Stomach smooth muscle (tissue), 2 donors: ENCODE data around the gene NEK10.

ENCODE experiments used
- H3K27ac ChIP-seq: one replicate; pipeline ENCODE4 v1.7.0; 2013; ENCODE audit warnings: mild to moderate bottlenecking, low read length, inconsistent platforms
- H3K27me3 ChIP-seq, 2 donors: one replicate each; pipeline ENCODE4 v1.7.0; 2013; ENCODE audit warnings: low read length in 2 of 2; ENCODE audit not compliant: insufficient read depth in 2 of 2, control insufficient read depth in 1 of 2
- H3K36me3 ChIP-seq, 2 donors: one replicate each; pipeline ENCODE4 v1.7.0; 2013; ENCODE audit warnings: low read length in 2 of 2; ENCODE audit not compliant: control insufficient read depth in 2 of 2, insufficient read depth in 2 of 2
- H3K4me1 ChIP-seq: one replicate; pipeline ENCODE4 v1.7.0; 2013; ENCODE audit warnings: low read length; ENCODE audit not compliant: control insufficient read depth, insufficient read depth
- H3K4me3 ChIP-seq, 2 donors: one replicate each; pipeline ENCODE4 v1.7.0; 2013; ENCODE audit warnings: low read length in 2 of 2
- H3K9ac ChIP-seq, 2 donors: one replicate each; pipeline ENCODE4 v1.7.0; 2013; ENCODE audit warnings: low read length in 2 of 2, mild to moderate bottlenecking in 1 of 2
- H3K9me3 ChIP-seq, 2 donors: one replicate each; pipeline ENCODE4 v1.7.0; 2013; ENCODE audit warnings: low read length in 2 of 2; ENCODE audit not compliant: control insufficient read depth in 2 of 2
- donor health status: healthy.
- donor health status: Pancreatic carcinoma.

NEK10 gene

GRCh38 chr3:27072810-27073651 lies 296.2 kb downstream of the NEK10 start:
- Histone ChIP-seq H3K27ac (no peak overlapping the region), H3K9ac (no peak overlapping the region), H3K27me3 (no peaks in the 10 kb centered on the region)

GRCh38 chr3:27060336-27060735 lies 308.8 kb downstream of the NEK10 start:
- Histone ChIP-seq H3K27ac (no peak overlapping the region), H3K36me3 (no peaks in the 10 kb centered on the region)

More at GRCh38 chr3:27072810-27073651, 296.2 kb downstream of the NEK10 start:
- no peak overlapping the region for H3K4me3 ChIP-seq
- no peaks in the 10 kb centered on the region for H3K9me3 ChIP-seq
- H3K4me1 ChIP-seq: no peaks in the 10 kb centered on the region
- no peaks in the 10 kb centered on the region for H3K36me3 ChIP-seq

More at GRCh38 chr3:27060336-27060735, 308.8 kb downstream of the NEK10 start:
- Histone ChIP-seq H3K4me3 (no peak overlapping the region), H3K9me3 (no peaks in the 10 kb centered on the region), H3K9ac (no peak overlapping the region), H3K4me1 (no peaks in the 10 kb centered on the region), H3K27me3 (no peaks in the 10 kb centered on the region)
